ENCODE measurements around the gene PLXNA4. TPM values are rescaled to one million over a fixed set of nuclear protein-coding genes. Genes with fewer than 3 reads are reported as not detected.

PLXNA4 gene
- total and polyA plus RNA-seq, 2 donors (not counting 1 experiment from before 2014, with no cell fraction given): not detected

DNA sequence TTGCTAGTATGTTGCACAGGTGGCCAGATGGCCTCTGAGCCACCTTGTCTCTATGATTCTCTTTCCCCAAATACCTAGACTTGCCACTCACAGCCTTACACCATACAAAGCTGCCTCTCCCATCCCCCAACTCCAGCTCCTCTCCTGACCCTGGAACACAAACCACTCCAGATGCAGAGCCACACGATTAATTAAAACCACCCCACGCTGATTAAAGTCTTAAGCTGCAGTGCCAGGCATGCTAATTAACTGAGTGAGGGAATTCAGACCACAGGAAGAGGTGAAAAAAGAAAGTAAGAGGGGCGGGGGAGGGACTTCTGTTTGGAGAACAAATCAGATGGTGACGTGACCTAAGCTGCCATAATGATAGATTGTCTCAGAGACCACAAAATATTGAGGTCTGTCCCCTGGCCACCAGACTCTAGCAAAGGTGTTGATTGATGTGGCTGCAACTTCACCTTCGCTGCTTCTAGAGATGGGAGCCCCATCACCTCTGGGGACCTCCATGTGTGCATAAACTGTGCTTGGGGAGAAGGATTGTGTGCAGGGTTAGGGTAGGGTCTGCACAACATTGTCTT, 331.3 kb downstream of the PLXNA4 start:
- Histone ChIP-seq H3K36me3 (replicated peaks in 1 of 2; ENCODE audit: control extremely low read depth in 1 of 2, control insufficient read depth in 1 of 2, extremely low read depth in 1 of 2, insufficient read depth in 2 of 2, low read length in 1 of 2) (no peaks in the 10 kb centered on the region), H3K27ac (ENCODE audit: low read length in 2 of 2) (no peak overlapping the region), H3K79me2 (ENCODE audit: control insufficient read depth, insufficient read depth, low read length) (no peaks in the 10 kb centered on the region), H3K4me1 (ENCODE audit: control insufficient read depth in 2 of 2, insufficient read depth in 2 of 2, low read length in 2 of 2) (no peaks in the 10 kb centered on the region), H3K9ac (ENCODE audit: low read length) (no peak overlapping the region), H3K4me3 (ENCODE audit: control extremely low read depth in 1 of 5, extremely low read depth in 1 of 5, insufficient read depth in 1 of 5, low read depth in 2 of 5, low read length in 4 of 5) (no peak overlapping the region), H3K4me2 (replicated peaks; ENCODE audit: low read depth, low read length, poor library complexity, severe bottlenecking) (no peak overlapping the region), H4K20me1 (ENCODE audit: control insufficient read depth, insufficient read depth, low read length, poor library complexity, severe bottlenecking) (no peaks in the 10 kb centered on the region), H2AFZ (ENCODE audit: insufficient read depth, low read depth, low read length, poor library complexity, severe bottlenecking) (no peak overlapping the region), H3K27me3 (replicated peaks in 1 of 4; ENCODE audit: control extremely low read depth in 1 of 4, control insufficient read depth in 3 of 4, insufficient read depth in 4 of 4, low read length in 3 of 4) (peaks cover 0 to 3% (median 0%) of the 10 kb centered on the region in 4 experiments), H3K9me3 (ENCODE audit: control extremely low read depth in 1 of 3, control insufficient read depth in 2 of 3, insufficient read depth in 1 of 3, low read length in 2 of 3) (peaks cover 0 to 3% (median 0%) of the 10 kb centered on the region in 3 donors)
- ChIA-PET CTCF (no interaction called here), POLR2A (no interaction called here)
- intact Hi-C loops (cut with micrococcal nuclease): no loop called here
- Mint-ChIP-seq H3K9me3 (ENCODE audit: insufficient read depth) (peaks cover 4% of the 10 kb centered on the region), H3K4me3 (no peak overlapping the region), H3K27me3 (peaks cover 6% of the 10 kb centered on the region), H3K4me1 (no peaks in the 10 kb centered on the region), H3K27ac (no peak overlapping the region)
- DNase-seq (no peak), ATAC-seq (ENCODE audit: low read depth) (no peak)
- WGBS (ENCODE audit: insufficient coverage): 67% methylated on average over 2 of the region's 5 CpGs
- TF ChIP-seq EZH2 (IDR thresholded peaks at IDR 0.05; ENCODE audit: borderline replicate concordance, insufficient read depth, low read depth, low read length, poor library complexity, severe bottlenecking): no peak
- TF ChIP-seq, protein P1, sequence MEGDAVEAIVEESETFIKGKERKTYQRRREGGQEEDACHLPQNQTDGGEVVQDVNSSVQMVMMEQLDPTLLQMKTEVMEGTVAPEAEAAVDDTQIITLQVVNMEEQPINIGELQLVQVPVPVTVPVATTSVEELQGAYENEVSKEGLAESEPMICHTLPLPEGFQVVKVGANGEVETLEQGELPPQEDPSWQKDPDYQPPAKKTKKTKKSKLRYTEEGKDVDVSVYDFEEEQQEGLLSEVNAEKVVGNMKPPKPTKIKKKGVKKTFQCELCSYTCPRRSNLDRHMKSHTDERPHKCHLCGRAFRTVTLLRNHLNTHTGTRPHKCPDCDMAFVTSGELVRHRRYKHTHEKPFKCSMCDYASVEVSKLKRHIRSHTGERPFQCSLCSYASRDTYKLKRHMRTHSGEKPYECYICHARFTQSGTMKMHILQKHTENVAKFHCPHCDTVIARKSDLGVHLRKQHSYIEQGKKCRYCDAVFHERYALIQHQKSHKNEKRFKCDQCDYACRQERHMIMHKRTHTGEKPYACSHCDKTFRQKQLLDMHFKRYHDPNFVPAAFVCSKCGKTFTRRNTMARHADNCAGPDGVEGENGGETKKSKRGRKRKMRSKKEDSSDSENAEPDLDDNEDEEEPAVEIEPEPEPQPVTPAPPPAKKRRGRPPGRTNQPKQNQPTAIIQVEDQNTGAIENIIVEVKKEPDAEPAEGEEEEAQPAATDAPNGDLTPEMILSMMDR (IDR thresholded peaks at IDR 0.05): no peak

DNA sequence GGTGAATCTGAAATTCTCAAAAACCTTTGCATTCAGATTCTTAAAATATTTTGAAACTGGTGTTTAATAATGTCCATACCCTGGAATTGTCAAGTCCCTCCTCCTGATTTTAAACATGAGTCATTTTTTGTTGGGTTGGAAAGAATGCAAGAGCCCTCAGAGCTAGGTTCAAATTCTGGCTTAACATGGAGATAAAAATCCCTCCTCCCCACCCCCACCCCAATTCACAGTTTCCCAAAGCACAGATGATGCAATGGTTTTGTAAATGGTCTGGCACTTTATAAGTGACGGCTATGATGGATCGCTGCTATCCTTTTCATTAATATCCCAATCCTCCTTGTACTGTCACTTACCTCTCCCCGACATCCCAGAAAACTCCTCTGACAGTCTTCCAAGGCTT, 332.8 kb downstream of the PLXNA4 start:
- no peaks in the 10 kb centered on the region for H3K4me1 Mint-ChIP-seq
- TF ChIP-seq EZH2 (IDR thresholded peaks at IDR 0.05; ENCODE audit: borderline replicate concordance, insufficient read depth, low read depth, low read length, poor library complexity, severe bottlenecking): no peak
- TF ChIP-seq, protein P1 (IDR thresholded peaks at IDR 0.05): no peak
- no peak overlapping the region for H3K27ac Mint-ChIP-seq
- intact Hi-C loops (cut with micrococcal nuclease): no loop called here
- Histone ChIP-seq H3K4me3 (ENCODE audit: control extremely low read depth in 1 of 5, extremely low read depth in 1 of 5, insufficient read depth in 1 of 5, low read depth in 2 of 5, low read length in 4 of 5) (no peak overlapping the region), H3K27me3 (replicated peaks in 1 of 4; ENCODE audit: control extremely low read depth in 1 of 4, control insufficient read depth in 3 of 4, insufficient read depth in 4 of 4, low read length in 3 of 4) (no peaks in the 10 kb centered on the region), H3K27ac (ENCODE audit: low read length in 2 of 2) (no peak overlapping the region), H3K4me1 (ENCODE audit: control insufficient read depth in 2 of 2, insufficient read depth in 2 of 2, low read length in 2 of 2) (no peaks in the 10 kb centered on the region), H3K4me2 (replicated peaks; ENCODE audit: low read depth, low read length, poor library complexity, severe bottlenecking) (no peak overlapping the region), H3K9me3 (ENCODE audit: control extremely low read depth in 1 of 3, control insufficient read depth in 2 of 3, insufficient read depth in 1 of 3, low read length in 2 of 3) (peaks cover 0 to 3% (median 0%) of the 10 kb centered on the region in 3 donors), H3K9ac (ENCODE audit: low read length) (no peak overlapping the region), H3K36me3 (replicated peaks in 1 of 2; ENCODE audit: control extremely low read depth in 1 of 2, control insufficient read depth in 1 of 2, extremely low read depth in 1 of 2, insufficient read depth in 2 of 2, low read length in 1 of 2) (no peaks in the 10 kb centered on the region), H2AFZ (ENCODE audit: insufficient read depth, low read depth, low read length, poor library complexity, severe bottlenecking) (no peak overlapping the region), H3K79me2 (ENCODE audit: control insufficient read depth, insufficient read depth, low read length) (no peaks in the 10 kb centered on the region), H4K20me1 (ENCODE audit: control insufficient read depth, insufficient read depth, low read length, poor library complexity, severe bottlenecking) (no peaks in the 10 kb centered on the region)
- DNase-seq (no peak), ATAC-seq (ENCODE audit: low read depth) (no peak)
- peaks cover 4% of the 10 kb centered on the region for H3K9me3 Mint-ChIP-seq (ENCODE audit: insufficient read depth)
- ChIA-PET CTCF (no interaction called here), POLR2A (no interaction called here)
- no peak overlapping the region for H3K4me3 Mint-ChIP-seq
- 100% methylated on average over 1 of the region's 3 CpGs for WGBS (ENCODE audit: insufficient coverage)
- peaks cover 6% of the 10 kb centered on the region for H3K27me3 Mint-ChIP-seq

All from B cell (primary cell).